A549 (cell line): ENCODE data around the gene TRIM25.

ENCODE experiments used
- BHLHE40 ChIP-seq: IDR thresholded peaks from 2 replicates; pipeline ENCODE4 v1.6.1; 2012; ENCODE audit warnings: low read depth, low read length, inconsistent platforms
- EHMT2 ChIP-seq: fragments of 200-600 bp; sonication (generic); IDR thresholded peaks from 2 replicates; pipeline ENCODE4 v1.6.1; 2016; ENCODE audit warnings: antibody characterized with exemption, low read depth, mild to moderate bottlenecking, moderate library complexity
- EP300 ChIP-seq, 2 experiments: fragments of >200 bp; sonication (Bioruptor Twin); formaldehyde crosslinking; IDR thresholded peaks; 2 replicates in 1 of 2; 3 replicates in 1 of 2; pipeline ENCODE4 v1.6.1; 2016 to 2017
- MAFK ChIP-seq: fragments of 450-650 bp; IDR thresholded peaks from 2 replicates; pipeline ENCODE4 v1.6.1; 2014; ENCODE audit not compliant: partially characterized antibody
- POLR2A ChIP-seq: IDR thresholded peaks from 2 replicates; pipeline ENCODE4 v1.6.1; 2012; ENCODE audit warnings: mild to moderate bottlenecking, low read length
- RCOR1 ChIP-seq: fragments of 150-350 bp; IDR thresholded peaks from 2 replicates; pipeline ENCODE4 v1.6.1; 2014; ENCODE audit warnings: antibody characterized with exemption, low read length, low read depth
- RFX5 ChIP-seq: fragments of 450-650 bp; IDR thresholded peaks from 2 replicates; pipeline ENCODE4 v1.7.1; 2014; ENCODE audit warnings: antibody characterized with exemption, mild to moderate bottlenecking, moderate library complexity
- ZC3H11A ChIP-seq: fragments of 450-650 bp; IDR thresholded peaks from 2 replicates; pipeline ENCODE4 v1.6.1; 2014; ENCODE audit warnings: antibody characterized with exemption, mild to moderate bottlenecking
- TF ChIP-seq, protein P1 (sequence below): fragments of >200 bp; sonication (Bioruptor Twin); formaldehyde crosslinking; IDR thresholded peaks from 3 replicates; pipeline ENCODE4 v1.5.1; 2016
- TF ChIP-seq, protein P2 (sequence below): fragments of 200-600 bp; sonication (generic); IDR thresholded peaks from 2 replicates; pipeline ENCODE4 v1.6.1; 2016; ENCODE audit warnings: antibody characterized with exemption, mild to moderate bottlenecking, moderate library complexity
- TF ChIP-seq, protein P3 (sequence below): IDR thresholded peaks from 2 replicates; pipeline ENCODE4 v1.6.1; 2012
- TF ChIP-seq, protein P4 (sequence below): fragments of 150-350 bp; IDR thresholded peaks from 2 replicates; pipeline ENCODE4 v1.6.1; 2014; ENCODE audit warnings: low read depth, mild to moderate bottlenecking, low read length

DNA sequence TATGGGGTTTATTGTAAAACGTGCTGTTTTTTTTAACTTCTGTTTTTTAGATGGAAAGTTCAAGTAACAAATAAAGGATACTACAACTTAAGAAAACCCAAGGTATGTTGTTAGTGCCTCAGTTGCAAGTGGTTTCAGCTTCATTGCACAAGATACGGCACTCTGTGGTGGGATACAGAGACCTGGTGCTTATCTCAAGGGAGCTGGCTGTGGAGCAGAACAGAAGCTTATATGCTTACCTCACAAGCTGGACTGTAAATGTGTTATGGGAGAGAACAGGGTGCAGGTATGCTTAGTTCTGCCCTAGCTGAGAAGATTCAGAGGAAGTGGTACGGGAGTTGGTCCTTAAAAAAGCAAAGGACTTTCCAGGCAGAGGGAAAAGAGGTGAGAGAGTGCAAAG is 64.7 kb downstream of the TRIM25 start:
- TF ChIP-seq, protein P1, sequence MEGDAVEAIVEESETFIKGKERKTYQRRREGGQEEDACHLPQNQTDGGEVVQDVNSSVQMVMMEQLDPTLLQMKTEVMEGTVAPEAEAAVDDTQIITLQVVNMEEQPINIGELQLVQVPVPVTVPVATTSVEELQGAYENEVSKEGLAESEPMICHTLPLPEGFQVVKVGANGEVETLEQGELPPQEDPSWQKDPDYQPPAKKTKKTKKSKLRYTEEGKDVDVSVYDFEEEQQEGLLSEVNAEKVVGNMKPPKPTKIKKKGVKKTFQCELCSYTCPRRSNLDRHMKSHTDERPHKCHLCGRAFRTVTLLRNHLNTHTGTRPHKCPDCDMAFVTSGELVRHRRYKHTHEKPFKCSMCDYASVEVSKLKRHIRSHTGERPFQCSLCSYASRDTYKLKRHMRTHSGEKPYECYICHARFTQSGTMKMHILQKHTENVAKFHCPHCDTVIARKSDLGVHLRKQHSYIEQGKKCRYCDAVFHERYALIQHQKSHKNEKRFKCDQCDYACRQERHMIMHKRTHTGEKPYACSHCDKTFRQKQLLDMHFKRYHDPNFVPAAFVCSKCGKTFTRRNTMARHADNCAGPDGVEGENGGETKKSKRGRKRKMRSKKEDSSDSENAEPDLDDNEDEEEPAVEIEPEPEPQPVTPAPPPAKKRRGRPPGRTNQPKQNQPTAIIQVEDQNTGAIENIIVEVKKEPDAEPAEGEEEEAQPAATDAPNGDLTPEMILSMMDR, result no peak
- TF ChIP-seq BHLHE40 (no peak), POLR2A (no peak), RCOR1 (no peak), MAFK (no peak), EP300 (IDR thresholded peaks at IDR 0.05) (no peak), RFX5 (no peak), ZC3H11A (no peak), EHMT2 (no peak)
- TF ChIP-seq, protein P2, sequence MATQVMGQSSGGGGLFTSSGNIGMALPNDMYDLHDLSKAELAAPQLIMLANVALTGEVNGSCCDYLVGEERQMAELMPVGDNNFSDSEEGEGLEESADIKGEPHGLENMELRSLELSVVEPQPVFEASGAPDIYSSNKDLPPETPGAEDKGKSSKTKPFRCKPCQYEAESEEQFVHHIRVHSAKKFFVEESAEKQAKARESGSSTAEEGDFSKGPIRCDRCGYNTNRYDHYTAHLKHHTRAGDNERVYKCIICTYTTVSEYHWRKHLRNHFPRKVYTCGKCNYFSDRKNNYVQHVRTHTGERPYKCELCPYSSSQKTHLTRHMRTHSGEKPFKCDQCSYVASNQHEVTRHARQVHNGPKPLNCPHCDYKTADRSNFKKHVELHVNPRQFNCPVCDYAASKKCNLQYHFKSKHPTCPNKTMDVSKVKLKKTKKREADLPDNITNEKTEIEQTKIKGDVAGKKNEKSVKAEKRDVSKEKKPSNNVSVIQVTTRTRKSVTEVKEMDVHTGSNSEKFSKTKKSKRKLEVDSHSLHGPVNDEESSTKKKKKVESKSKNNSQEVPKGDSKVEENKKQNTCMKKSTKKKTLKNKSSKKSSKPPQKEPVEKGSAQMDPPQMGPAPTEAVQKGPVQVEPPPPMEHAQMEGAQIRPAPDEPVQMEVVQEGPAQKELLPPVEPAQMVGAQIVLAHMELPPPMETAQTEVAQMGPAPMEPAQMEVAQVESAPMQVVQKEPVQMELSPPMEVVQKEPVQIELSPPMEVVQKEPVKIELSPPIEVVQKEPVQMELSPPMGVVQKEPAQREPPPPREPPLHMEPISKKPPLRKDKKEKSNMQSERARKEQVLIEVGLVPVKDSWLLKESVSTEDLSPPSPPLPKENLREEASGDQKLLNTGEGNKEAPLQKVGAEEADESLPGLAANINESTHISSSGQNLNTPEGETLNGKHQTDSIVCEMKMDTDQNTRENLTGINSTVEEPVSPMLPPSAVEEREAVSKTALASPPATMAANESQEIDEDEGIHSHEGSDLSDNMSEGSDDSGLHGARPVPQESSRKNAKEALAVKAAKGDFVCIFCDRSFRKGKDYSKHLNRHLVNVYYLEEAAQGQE, result no peak
- TF ChIP-seq, protein P3, sequence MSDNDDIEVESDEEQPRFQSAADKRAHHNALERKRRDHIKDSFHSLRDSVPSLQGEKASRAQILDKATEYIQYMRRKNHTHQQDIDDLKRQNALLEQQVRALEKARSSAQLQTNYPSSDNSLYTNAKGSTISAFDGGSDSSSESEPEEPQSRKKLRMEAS, result no peak
- TF ChIP-seq, protein P4, sequence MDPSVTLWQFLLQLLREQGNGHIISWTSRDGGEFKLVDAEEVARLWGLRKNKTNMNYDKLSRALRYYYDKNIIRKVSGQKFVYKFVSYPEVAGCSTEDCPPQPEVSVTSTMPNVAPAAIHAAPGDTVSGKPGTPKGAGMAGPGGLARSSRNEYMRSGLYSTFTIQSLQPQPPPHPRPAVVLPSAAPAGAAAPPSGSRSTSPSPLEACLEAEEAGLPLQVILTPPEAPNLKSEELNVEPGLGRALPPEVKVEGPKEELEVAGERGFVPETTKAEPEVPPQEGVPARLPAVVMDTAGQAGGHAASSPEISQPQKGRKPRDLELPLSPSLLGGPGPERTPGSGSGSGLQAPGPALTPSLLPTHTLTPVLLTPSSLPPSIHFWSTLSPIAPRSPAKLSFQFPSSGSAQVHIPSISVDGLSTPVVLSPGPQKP, result no peak
